ENCODE data around the gene PDK2.

PDK2 gene

GRCh38 chr17:50094753-50095619, at the start of gene PDK2:
TSS of gene PDK2 (plus strand) at chr17:50095351. CDS start at chr17:50095436, 85 bp downstream.
- H3K36me3 ChIP-seq (ENCODE audit: control insufficient read depth, low read depth, low read length) = no peaks in the 10 kb centered on the region
- H3K27me3 ChIP-seq (ENCODE audit: control insufficient read depth, insufficient read depth, low read length) = peaks cover 4% of the 10 kb centered on the region
- no peaks in the 10 kb centered on the region for H3K9me3 ChIP-seq (ENCODE audit: control insufficient read depth, low read depth, low read length)
- peak within 1 kb of the TSS; percentile 88 for H3K4me3 ChIP-seq (ENCODE audit: low read length)
- peak within 1 kb of the TSS; percentile 59 for H3K9ac ChIP-seq (ENCODE audit: low read length)
- H3K4me1 ChIP-seq (ENCODE audit: control insufficient read depth, low read depth, low read length) = peaks cover 10% of the 10 kb centered on the region
- H3K27ac ChIP-seq (ENCODE audit: low read length) = no peak within 1 kb of the TSS

DNA sequence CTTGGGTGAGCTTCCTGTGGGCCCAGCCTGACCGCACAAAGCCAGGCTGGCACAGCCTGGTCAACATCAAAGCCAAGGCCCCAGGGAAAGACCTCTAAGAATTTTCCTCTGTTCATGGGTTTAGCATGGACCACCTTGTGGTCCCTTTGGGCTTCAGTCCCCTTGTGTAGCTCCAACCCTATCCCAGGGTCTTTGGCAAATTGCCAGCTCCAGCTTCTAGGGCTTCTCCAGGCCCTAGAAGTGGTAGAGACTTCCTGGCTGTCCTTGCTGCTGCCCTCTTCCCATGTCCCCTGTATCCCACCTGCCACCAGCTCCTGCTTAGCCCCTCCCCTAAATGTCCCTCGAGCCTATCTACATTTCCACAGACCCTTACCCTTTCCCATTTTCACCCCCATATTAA, 49.0 kb upstream of the PDK2 start:
- H3K27me3 ChIP-seq (ENCODE audit: control insufficient read depth, insufficient read depth, low read length) = no peaks in the 10 kb centered on the region
- no peak overlapping the region for H3K9ac ChIP-seq (ENCODE audit: low read length)
- H3K9me3 ChIP-seq (ENCODE audit: control insufficient read depth, low read depth, low read length) = no peaks in the 10 kb centered on the region
- H3K27ac ChIP-seq (ENCODE audit: low read length) = no peak overlapping the region
- H3K36me3 ChIP-seq (ENCODE audit: control insufficient read depth, low read depth, low read length) = no peaks in the 10 kb centered on the region
- no peak overlapping the region for H3K4me3 ChIP-seq (ENCODE audit: low read length)
- H3K4me1 ChIP-seq (ENCODE audit: control insufficient read depth, low read depth, low read length) = peaks cover 5% of the 10 kb centered on the region

DNA sequence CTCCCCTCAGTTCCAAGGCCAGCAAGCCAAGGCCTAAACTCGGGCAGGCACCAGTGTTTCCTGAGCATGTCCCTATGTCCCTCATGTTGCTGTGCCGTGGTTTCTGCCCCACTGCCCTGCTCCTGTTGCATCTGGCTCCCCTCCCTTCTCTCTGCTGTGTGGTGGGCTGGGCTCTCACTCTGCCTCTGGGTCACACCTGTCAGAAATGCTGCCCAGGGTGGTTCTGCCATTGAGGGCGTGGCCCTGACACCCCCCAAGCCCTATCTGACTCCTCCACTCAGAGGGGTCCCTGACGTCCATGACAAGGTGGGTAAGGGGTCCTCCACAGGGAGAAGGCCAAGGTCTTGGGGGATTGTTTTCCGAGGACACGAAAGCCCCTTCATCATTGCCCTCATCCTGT, 48.5 kb upstream of the PDK2 start:
- Histone ChIP-seq H3K9ac (ENCODE audit: low read length) (no peak overlapping the region), H3K27ac (ENCODE audit: low read length) (no peak overlapping the region), H3K4me3 (ENCODE audit: low read length) (no peak overlapping the region), H3K4me1 (ENCODE audit: control insufficient read depth, low read depth, low read length) (peaks cover 10% of the 10 kb centered on the region), H3K27me3 (ENCODE audit: control insufficient read depth, insufficient read depth, low read length) (no peaks in the 10 kb centered on the region), H3K9me3 (ENCODE audit: control insufficient read depth, low read depth, low read length) (no peaks in the 10 kb centered on the region), H3K36me3 (ENCODE audit: control insufficient read depth, low read depth, low read length) (no peaks in the 10 kb centered on the region)

DNA sequence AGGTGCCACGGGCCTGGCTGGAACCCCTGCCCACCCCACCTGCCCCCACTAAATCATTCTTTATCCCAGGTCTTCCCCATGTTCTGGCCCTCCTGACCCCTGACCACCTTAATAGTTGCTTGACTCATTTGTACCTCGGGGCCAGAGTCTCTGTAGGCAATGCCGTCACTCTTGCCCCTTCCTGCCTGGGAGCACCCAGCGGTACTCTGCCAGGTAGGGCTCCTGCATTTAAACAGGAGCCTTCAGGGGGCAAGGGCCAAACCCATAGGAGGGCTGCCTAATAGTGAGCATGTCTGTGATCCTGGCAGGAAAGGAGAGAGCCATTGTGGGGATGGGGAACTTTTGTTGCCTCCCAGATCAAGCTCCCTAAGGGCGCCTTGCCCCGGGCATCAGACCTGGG, 48.1 kb upstream of the PDK2 start:
- Histone ChIP-seq H3K4me3 (ENCODE audit: low read length) (no peak overlapping the region), H3K9ac (ENCODE audit: low read length) (no peak overlapping the region), H3K27me3 (ENCODE audit: control insufficient read depth, insufficient read depth, low read length) (no peaks in the 10 kb centered on the region), H3K9me3 (ENCODE audit: control insufficient read depth, low read depth, low read length) (no peaks in the 10 kb centered on the region), H3K27ac (ENCODE audit: low read length) (no peak overlapping the region), H3K4me1 (ENCODE audit: control insufficient read depth, low read depth, low read length) (peaks cover 14% of the 10 kb centered on the region), H3K36me3 (ENCODE audit: control insufficient read depth, low read depth, low read length) (no peaks in the 10 kb centered on the region)

DNA sequence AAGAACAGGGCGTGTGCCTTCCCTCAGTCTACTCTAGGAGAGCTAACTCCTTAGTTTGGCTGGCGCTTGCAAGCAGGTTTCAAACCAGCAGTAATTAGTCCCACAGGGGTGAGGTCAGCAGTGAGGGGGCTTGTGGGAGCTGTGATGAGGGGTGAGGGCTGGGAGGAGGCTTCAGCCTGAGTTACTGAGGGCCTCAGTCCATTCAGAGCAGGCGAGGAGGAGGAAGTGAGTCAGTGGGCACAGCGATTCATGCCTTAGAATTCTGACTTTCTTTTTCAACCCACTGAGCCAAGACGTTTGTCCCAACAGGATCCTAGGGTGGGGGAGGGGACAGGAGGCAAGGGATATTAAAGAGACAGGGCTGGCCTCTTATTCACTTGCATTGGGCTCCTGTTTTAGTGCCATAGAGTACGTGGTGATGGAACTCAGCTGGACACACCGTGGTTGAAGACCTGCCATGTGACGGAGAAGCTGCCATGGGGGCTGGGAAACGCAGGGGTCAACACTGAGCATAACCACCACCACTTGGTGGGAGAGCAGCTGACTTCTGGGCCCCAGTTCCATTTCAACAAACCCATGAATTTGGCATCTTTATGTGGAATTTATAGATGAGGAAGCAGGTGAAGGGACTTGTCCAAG, 47.5 kb upstream of the PDK2 start:
- H3K27me3 ChIP-seq (ENCODE audit: control insufficient read depth, insufficient read depth, low read length) = no peaks in the 10 kb centered on the region
- peaks cover 19% of the 10 kb centered on the region for H3K4me1 ChIP-seq (ENCODE audit: control insufficient read depth, low read depth, low read length)

GRCh38 chr17:50048146-50048720, 46.9 kb upstream of the PDK2 start:
- Histone ChIP-seq H3K27ac (ENCODE audit: low read length) (no peak overlapping the region), H3K36me3 (ENCODE audit: control insufficient read depth, low read depth, low read length) (no peaks in the 10 kb centered on the region), H3K9me3 (ENCODE audit: control insufficient read depth, low read depth, low read length) (no peaks in the 10 kb centered on the region), H3K27me3 (ENCODE audit: control insufficient read depth, insufficient read depth, low read length) (peaks cover 3% of the 10 kb centered on the region), H3K9ac (ENCODE audit: low read length) (no peak overlapping the region), H3K4me3 (ENCODE audit: low read length) (no peak overlapping the region), H3K4me1 (ENCODE audit: control insufficient read depth, low read depth, low read length) (peaks cover 20% of the 10 kb centered on the region)

More for the DNA sequence above, 47.5 kb upstream of the PDK2 start:
- Histone ChIP-seq H3K9ac (ENCODE audit: low read length) (no peak overlapping the region), H3K9me3 (ENCODE audit: control insufficient read depth, low read depth, low read length) (no peaks in the 10 kb centered on the region), H3K4me3 (ENCODE audit: low read length) (no peak overlapping the region), H3K36me3 (ENCODE audit: control insufficient read depth, low read depth, low read length) (no peaks in the 10 kb centered on the region), H3K27ac (ENCODE audit: low read length) (no peak overlapping the region)

- H3K9me3 ChIP-seq (ENCODE audit: control insufficient read depth, low read depth, low read length) = no peaks in the 10 kb centered on the region
- H3K9ac ChIP-seq (ENCODE audit: low read length) = no peak overlapping the region
- no peak overlapping the region for H3K27ac ChIP-seq (ENCODE audit: low read length)
- H3K4me3 ChIP-seq (ENCODE audit: low read length) = no peak overlapping the region
- H3K36me3 ChIP-seq (ENCODE audit: control insufficient read depth, low read depth, low read length) = no peaks in the 10 kb centered on the region
- peaks cover 10% of the 10 kb centered on the region for H3K27me3 ChIP-seq (ENCODE audit: control insufficient read depth, insufficient read depth, low read length)
- H3K4me1 ChIP-seq (ENCODE audit: control insufficient read depth, low read depth, low read length) = peaks cover 20% of the 10 kb centered on the region
These were observed 46.2 kb upstream of the PDK2 start for GRCh38 chr17:50048988-50049387.

GRCh38 chr17:50049636-50050035, 45.5 kb upstream of the PDK2 start:
- H3K4me3 ChIP-seq (ENCODE audit: low read length) = no peak overlapping the region
- H3K9me3 ChIP-seq (ENCODE audit: control insufficient read depth, low read depth, low read length) = no peaks in the 10 kb centered on the region
- peaks cover 14% of the 10 kb centered on the region for H3K27me3 ChIP-seq (ENCODE audit: control insufficient read depth, insufficient read depth, low read length)
- no peak overlapping the region for H3K9ac ChIP-seq (ENCODE audit: low read length)
- peaks cover 20% of the 10 kb centered on the region for H3K4me1 ChIP-seq (ENCODE audit: control insufficient read depth, low read depth, low read length)
- no peaks in the 10 kb centered on the region for H3K36me3 ChIP-seq (ENCODE audit: control insufficient read depth, low read depth, low read length)
- H3K27ac ChIP-seq (ENCODE audit: low read length) = no peak overlapping the region

DNA sequence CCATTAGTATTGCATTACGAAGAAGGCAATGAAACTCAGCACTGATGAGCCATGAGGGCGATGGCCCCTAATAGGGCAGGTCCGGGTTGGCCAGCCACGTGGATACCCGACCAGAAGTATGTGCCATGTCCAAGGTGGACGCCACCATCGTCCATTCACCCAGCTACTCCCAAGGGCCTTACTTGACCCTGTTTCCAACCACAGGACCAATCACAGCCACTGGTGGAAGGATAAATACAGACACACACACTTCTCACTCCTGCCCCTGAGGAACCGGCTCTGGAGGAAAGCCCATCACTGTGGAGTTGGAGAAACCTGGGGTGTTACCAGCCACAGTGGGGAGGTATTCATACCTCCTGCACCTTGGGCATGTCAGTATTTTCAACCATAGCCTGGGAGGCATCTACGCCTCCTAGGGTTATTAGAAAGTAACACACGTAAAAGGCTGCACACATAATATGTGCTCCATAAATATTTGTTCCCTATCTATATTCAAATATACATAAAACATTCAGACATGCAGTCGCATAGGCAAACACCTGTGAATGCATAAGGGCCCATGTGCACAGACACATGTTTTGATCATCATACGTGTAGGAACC, 44.6 kb upstream of the PDK2 start:
- Histone ChIP-seq H3K4me3 (ENCODE audit: low read length) (no peak overlapping the region), H3K9me3 (ENCODE audit: control insufficient read depth, low read depth, low read length) (no peaks in the 10 kb centered on the region), H3K27me3 (ENCODE audit: control insufficient read depth, insufficient read depth, low read length) (peaks cover 14% of the 10 kb centered on the region), H3K9ac (ENCODE audit: low read length) (no peak overlapping the region), H3K4me1 (ENCODE audit: control insufficient read depth, low read depth, low read length) (peaks cover 23% of the 10 kb centered on the region), H3K27ac (ENCODE audit: low read length) (no peak overlapping the region), H3K36me3 (ENCODE audit: control insufficient read depth, low read depth, low read length) (no peaks in the 10 kb centered on the region)

- H3K9ac ChIP-seq (ENCODE audit: low read length) = no peak overlapping the region
- H3K36me3 ChIP-seq (ENCODE audit: control insufficient read depth, low read depth, low read length) = no peaks in the 10 kb centered on the region
- H3K27ac ChIP-seq (ENCODE audit: low read length) = no peak overlapping the region
- H3K4me1 ChIP-seq (ENCODE audit: control insufficient read depth, low read depth, low read length) = peaks cover 23% of the 10 kb centered on the region
- H3K27me3 ChIP-seq (ENCODE audit: control insufficient read depth, insufficient read depth, low read length) = peaks cover 14% of the 10 kb centered on the region
- no peak overlapping the region for H3K4me3 ChIP-seq (ENCODE audit: low read length)
- H3K9me3 ChIP-seq (ENCODE audit: control insufficient read depth, low read depth, low read length) = no peaks in the 10 kb centered on the region
These were observed 44.0 kb upstream of the PDK2 start for GRCh38 chr17:50051082-50051576.

- no peak overlapping the region for H3K4me3 ChIP-seq (ENCODE audit: low read length)
- no peak overlapping the region for H3K9ac ChIP-seq (ENCODE audit: low read length)
- no peaks in the 10 kb centered on the region for H3K36me3 ChIP-seq (ENCODE audit: control insufficient read depth, low read depth, low read length)
- H3K27me3 ChIP-seq (ENCODE audit: control insufficient read depth, insufficient read depth, low read length) = peaks cover 16% of the 10 kb centered on the region
- no peaks in the 10 kb centered on the region for H3K9me3 ChIP-seq (ENCODE audit: control insufficient read depth, low read depth, low read length)
- peaks cover 23% of the 10 kb centered on the region for H3K4me1 ChIP-seq (ENCODE audit: control insufficient read depth, low read depth, low read length)
- H3K27ac ChIP-seq (ENCODE audit: low read length) = no peak overlapping the region
These were observed 43.5 kb upstream of the PDK2 start for GRCh38 chr17:50051606-50052005.
